ENCODE measurements around the gene ADCY5. TPM values are rescaled to one million over a fixed set of nuclear protein-coding genes. Genes with fewer than 3 reads are reported as not detected.

Gene ADCY5
- total and polyA plus RNA-seq, 5 donors from 2014 or later: 0.08 to 0.15 TPM; not detected in 3

Other genes starting within 250 kb of the ADCY5 start
- 22.9 TPM for gene SEC22A, start 247.1 kb downstream of the ADCY5 start, total RNA-seq
- gene SEC22A, start 247.1 kb downstream of the ADCY5 start, polyA plus RNA-seq: 10 to 100 TPM; 14.9 to 23.1 (median 18.7) TPM
- 19.8 TPM for gene HACD2, start 136.0 kb upstream of the ADCY5 start, total RNA-seq
- gene HACD2, start 136.0 kb upstream of the ADCY5 start, polyA plus RNA-seq: 10 to 100 TPM; 22.7 to 28.7 (median 27.6) TPM